ENCODE data around the gene OGFR.

OGFR gene

GRCh38 chr20:62849431-62849830 is 44.8 kb downstream of the OGFR start (continued):
- TF ChIP-seq GLIS3 (CRISPR knock-in tag; IDR thresholded peaks at IDR 0.05) (no peak), OSR1 (CRISPR knock-in tag; IDR thresholded peaks at IDR 0.05) (no peak), BACH2 (CRISPR knock-in tag; IDR thresholded peaks at IDR 0.05; ENCODE audit: borderline replicate concordance) (no peak), ISL1 (CRISPR knock-in tag; IDR thresholded peaks at IDR 0.05) (no peak), ZFP30 (CRISPR knock-in tag; IDR thresholded peaks at IDR 0.05) (no peak), TCF4 (CRISPR knock-in tag; IDR thresholded peaks at IDR 0.05; ENCODE audit: borderline replicate concordance) (no peak), ZC3H10 (CRISPR knock-in tag; IDR thresholded peaks at IDR 0.05) (no peak), RARB (CRISPR knock-in tag; IDR thresholded peaks at IDR 0.05) (no peak), ZFP3 (CRISPR knock-in tag; IDR thresholded peaks at IDR 0.05) (no peak), POU6F1 (CRISPR knock-in tag; IDR thresholded peaks at IDR 0.05; ENCODE audit: borderline replicate concordance, low read depth) (no peak)

GRCh38 chr20:62850333-62850974 is 45.8 kb downstream of the OGFR start:
- TF ChIP-seq CSRNP3 (CRISPR knock-in tag; IDR thresholded peaks at IDR 0.05) (no peak), BACH2 (CRISPR knock-in tag; IDR thresholded peaks at IDR 0.05; ENCODE audit: borderline replicate concordance) (no peak), RARB (CRISPR knock-in tag; IDR thresholded peaks at IDR 0.05) (no peak), ESRRG (CRISPR knock-in tag; IDR thresholded peaks at IDR 0.05) (no peak), ZNF70 (CRISPR knock-in tag; IDR thresholded peaks at IDR 0.05) (no peak), ZFP3 (CRISPR knock-in tag; IDR thresholded peaks at IDR 0.05) (no peak), PPARA (CRISPR knock-in tag; IDR thresholded peaks at IDR 0.05; ENCODE audit: borderline replicate concordance) (no peak), ARNTL (CRISPR knock-in tag; IDR thresholded peaks at IDR 0.05; ENCODE audit: borderline replicate concordance, low read depth) (no peak), ISL1 (CRISPR knock-in tag; IDR thresholded peaks at IDR 0.05) (no peak), ZNF565 (CRISPR knock-in tag; conservative IDR thresholded peaks at IDR 0.05; ENCODE audit: low read depth) (no peak), TCF4 (CRISPR knock-in tag; IDR thresholded peaks at IDR 0.05; ENCODE audit: borderline replicate concordance) (no peak), CSDC2 (CRISPR knock-in tag; IDR thresholded peaks at IDR 0.05) (no peak), SNAI2 (CRISPR knock-in tag; IDR thresholded peaks at IDR 0.05) (no peak)
- no peak for ATAC-seq

GRCh38 chr20:62852196-62852595 is 47.6 kb downstream of the OGFR start:
- TF ChIP-seq CREB5 (CRISPR knock-in tag; IDR thresholded peaks at IDR 0.05; ENCODE audit: low read depth) (no peak), PATZ1 (CRISPR knock-in tag; IDR thresholded peaks at IDR 0.05; ENCODE audit: borderline replicate concordance) (no peak), SNAI2 (CRISPR knock-in tag; IDR thresholded peaks at IDR 0.05) (no peak), TOX (CRISPR knock-in tag; IDR thresholded peaks at IDR 0.05; ENCODE audit: borderline replicate concordance) (no peak), TSHZ2 (CRISPR knock-in tag; IDR thresholded peaks at IDR 0.05) (no peak), GLIS3 (CRISPR knock-in tag; IDR thresholded peaks at IDR 0.05) (no peak), ZFP30 (CRISPR knock-in tag; IDR thresholded peaks at IDR 0.05) (no peak), ZNF70 (CRISPR knock-in tag; IDR thresholded peaks at IDR 0.05) (no peak), BACH2 (CRISPR knock-in tag; IDR thresholded peaks at IDR 0.05; ENCODE audit: borderline replicate concordance) (no peak), ZFP3 (CRISPR knock-in tag; IDR thresholded peaks at IDR 0.05) (no peak), CSDC2 (CRISPR knock-in tag; IDR thresholded peaks at IDR 0.05) (no peak), RARB (CRISPR knock-in tag; IDR thresholded peaks at IDR 0.05) (no peak)
- ATAC-seq, result no peak

All from SK-N-SH treated with all-trans-retinoic acid at 6 μM for 48 hours (cell line).